ENCODE measurements around the gene ATF6B.

Gene ATF6B

GRCh38 chr6:32127717-32128592, at the start of gene ATF6B:
Gene ATF6B (minus strand): TSS chr6:32128246. CDS start chr6:32128207, 39 bp downstream.
- DNase-seq = peak; percentile 99 to 100 (median 100)

- DNase-seq = peak in 1 of 3 donors; percentile 55
Measured at GRCh38 chr6:32177183-32177787, 49.2 kb upstream of the ATF6B start.

- peak in 1 of 3 donors; percentile 29 for DNase-seq
Measured at GRCh38 chr6:32176476-32177182, 48.6 kb upstream of the ATF6B start.

- peak; percentile 94 to 97 (median 95) for DNase-seq
Measured at GRCh38 chr6:32175711-32176475, 47.8 kb upstream of the ATF6B start, which contains the start of gene AGPAT1. Gene AGPAT1 (minus strand): TSS chr6:32176084. CDS start chr6:32171496, 4,588 bp downstream.

- DNase-seq = no peak
Measured at GRCh38 chr6:32175322-32175710, 47.3 kb upstream of the ATF6B start.

GRCh38 chr6:32174416-32174815, 46.4 kb upstream of the ATF6B start:
- no peak for DNase-seq

- DNase-seq = no peak
Measured at GRCh38 chr6:32173051-32173727, 45.1 kb upstream of the ATF6B start.

GRCh38 chr6:32171234-32171633, 43.2 kb upstream of the ATF6B start:
- no peak for DNase-seq

GRCh38 chr6:32170294-32170693, 42.2 kb upstream of the ATF6B start:
- no peak for DNase-seq

- no peak for DNase-seq
Measured at GRCh38 chr6:32168807-32169591, 41.0 kb upstream of the ATF6B start.

GRCh38 chr6:32168350-32168749, 40.3 kb upstream of the ATF6B start:
- no peak for DNase-seq

GRCh38 chr6:32167761-32168262, 39.8 kb upstream of the ATF6B start:
- no peak for DNase-seq

- DNase-seq = no peak
Measured at GRCh38 chr6:32167154-32167760, 39.2 kb upstream of the ATF6B start.

- DNase-seq = no peak
Measured at GRCh38 chr6:32166411-32167061, 38.5 kb upstream of the ATF6B start.

- no peak for DNase-seq
Measured at GRCh38 chr6:32164295-32164694, 36.2 kb upstream of the ATF6B start, which contains the start of gene EGFL8. Gene EGFL8 (plus strand): TSS chr6:32164595. CDS start chr6:32166166, 1,571 bp downstream.

- no peak for DNase-seq
Measured at GRCh38 chr6:32163559-32164258, 35.7 kb upstream of the ATF6B start.

GRCh38 chr6:32158052-32158451, 30.0 kb upstream of the ATF6B start:
- DNase-seq = no peak

GRCh38 chr6:32156891-32157290, 28.8 kb upstream of the ATF6B start:
- DNase-seq = no peak

GRCh38 chr6:32154514-32155161, 26.6 kb upstream of the ATF6B start:
- DNase-seq = peak; percentile 35 to 52 (median 51)
